Thyroid gland (tissue), 4 donors: ENCODE measurements around the gene KYNU.
"Not testable (repeated sequence)": the region's sequence is repeated elsewhere in the genome, so short reads cannot be mapped to it uniquely, and the experiment has no call there.

Source experiments
- POLR2A ChIP-seq, 2 donors: fragments of 450-650 bp; IDR thresholded peaks; one replicate each; pipeline ENCODE4 v1.6.1; 2017; ENCODE audit warnings: antibody characterized with exemption in 2 of 2, mild to moderate bottlenecking in 2 of 2, moderate library complexity in 1 of 2
- TF ChIP-seq, protein P1 (sequence below), 6 experiments: fragments of 200-600 bp in 3 of 6; fragments of 450-650 bp in 3 of 6; sonication (generic) in 3 of 6; IDR thresholded peaks; one replicate each; pipeline ENCODE4 v1.5.1; 2016 to 2019; ENCODE audit warnings: antibody characterized with exemption in 6 of 6, mild to moderate bottlenecking in 2 of 6, inconsistent platforms in 1 of 6, moderate library complexity in 1 of 6

DNA sequence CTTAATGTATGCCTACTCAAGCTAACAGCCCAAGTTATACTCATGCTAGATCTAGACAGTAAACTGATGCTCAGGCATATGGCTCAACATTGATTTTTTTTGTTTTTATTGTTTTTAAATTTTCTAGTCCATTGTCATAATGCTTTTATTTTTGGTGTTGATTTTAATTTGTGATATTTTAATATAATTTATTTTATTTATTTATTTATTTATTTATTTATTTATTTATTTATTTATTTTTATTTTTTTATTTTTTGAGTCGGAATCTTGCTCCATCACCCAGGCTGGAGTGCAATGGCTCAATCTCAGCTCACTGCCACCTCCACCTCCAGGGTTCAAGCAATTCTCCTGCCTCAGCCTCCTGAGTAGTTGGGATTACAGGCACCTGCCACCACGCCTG lies 12.9 kb upstream of the KYNU start:
- TF ChIP-seq, protein P1, sequence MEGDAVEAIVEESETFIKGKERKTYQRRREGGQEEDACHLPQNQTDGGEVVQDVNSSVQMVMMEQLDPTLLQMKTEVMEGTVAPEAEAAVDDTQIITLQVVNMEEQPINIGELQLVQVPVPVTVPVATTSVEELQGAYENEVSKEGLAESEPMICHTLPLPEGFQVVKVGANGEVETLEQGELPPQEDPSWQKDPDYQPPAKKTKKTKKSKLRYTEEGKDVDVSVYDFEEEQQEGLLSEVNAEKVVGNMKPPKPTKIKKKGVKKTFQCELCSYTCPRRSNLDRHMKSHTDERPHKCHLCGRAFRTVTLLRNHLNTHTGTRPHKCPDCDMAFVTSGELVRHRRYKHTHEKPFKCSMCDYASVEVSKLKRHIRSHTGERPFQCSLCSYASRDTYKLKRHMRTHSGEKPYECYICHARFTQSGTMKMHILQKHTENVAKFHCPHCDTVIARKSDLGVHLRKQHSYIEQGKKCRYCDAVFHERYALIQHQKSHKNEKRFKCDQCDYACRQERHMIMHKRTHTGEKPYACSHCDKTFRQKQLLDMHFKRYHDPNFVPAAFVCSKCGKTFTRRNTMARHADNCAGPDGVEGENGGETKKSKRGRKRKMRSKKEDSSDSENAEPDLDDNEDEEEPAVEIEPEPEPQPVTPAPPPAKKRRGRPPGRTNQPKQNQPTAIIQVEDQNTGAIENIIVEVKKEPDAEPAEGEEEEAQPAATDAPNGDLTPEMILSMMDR (IDR thresholded peaks at IDR 0.05), result not testable (repeated sequence)
- not testable (repeated sequence) for TF ChIP-seq POLR2A (IDR thresholded peaks at IDR 0.05)
